ENCODE measurements around the gene C1orf210.
A peak's percentile ranks its signal among the peaks of the same experiment; 100 is the strongest.

Gene C1orf210

GRCh38 chr1:43285269-43285990 lies at the start of gene C1orf210:
Gene C1orf210, minus strand, starts transcription at chr1:43285581. Its CDS starts 2,311 bp downstream, at chr1:43283270.
- no peaks in the 10 kb centered on the region for H3K4me1 ChIP-seq (ENCODE audit: control insufficient read depth in 1 of 2, insufficient read depth in 2 of 2, low read length in 2 of 2)
- no peaks in the 10 kb centered on the region for H3K9me3 ChIP-seq (ENCODE audit: control insufficient read depth in 1 of 2, low read length in 2 of 2)
- no peaks in the 10 kb centered on the region for H3K27me3 ChIP-seq (ENCODE audit: low read depth, low read length)
- no peaks in the 10 kb centered on the region for H3K36me3 ChIP-seq (ENCODE audit: control insufficient read depth in 1 of 2, insufficient read depth in 2 of 2, low read length in 2 of 2)
- H3K27ac ChIP-seq (ENCODE audit: low read length): peak within 1 kb of the TSS; percentile 40
- peak within 1 kb of the TSS in 1 of 2 donors; percentile 49 for H3K4me3 ChIP-seq (ENCODE audit: low read depth in 1 of 2, low read length in 2 of 2)

- no peak overlapping the region for H3K4me3 ChIP-seq (ENCODE audit: low read depth in 1 of 2, low read length in 2 of 2)
- no peaks in the 10 kb centered on the region for H3K36me3 ChIP-seq (ENCODE audit: control insufficient read depth in 1 of 2, insufficient read depth in 2 of 2, low read length in 2 of 2)
- H3K4me1 ChIP-seq (ENCODE audit: control insufficient read depth in 1 of 2, insufficient read depth in 2 of 2, low read length in 2 of 2): peaks cover 0 to 10% of the 10 kb centered on the region in 2 donors
- H3K9me3 ChIP-seq (ENCODE audit: control insufficient read depth in 1 of 2, low read length in 2 of 2): no peaks in the 10 kb centered on the region
- no peaks in the 10 kb centered on the region for H3K27me3 ChIP-seq (ENCODE audit: low read depth, low read length)
- H3K27ac ChIP-seq (ENCODE audit: low read length): no peak overlapping the region
These were observed 49.2 kb upstream of the C1orf210 start for GRCh38 chr1:43334453-43335205.

GRCh38 chr1:43331688-43332087 lies 46.3 kb upstream of the C1orf210 start:
- Histone ChIP-seq H3K4me1 (ENCODE audit: control insufficient read depth in 1 of 2, insufficient read depth in 2 of 2, low read length in 2 of 2) (peaks cover 0 to 10% of the 10 kb centered on the region in 2 donors), H3K36me3 (ENCODE audit: control insufficient read depth in 1 of 2, insufficient read depth in 2 of 2, low read length in 2 of 2) (no peaks in the 10 kb centered on the region), H3K27me3 (ENCODE audit: low read depth, low read length) (no peaks in the 10 kb centered on the region), H3K9me3 (ENCODE audit: control insufficient read depth in 1 of 2, low read length in 2 of 2) (peaks cover 0 to 3% of the 10 kb centered on the region in 2 donors), H3K4me3 (ENCODE audit: low read depth in 1 of 2, low read length in 2 of 2) (no peak overlapping the region), H3K27ac (ENCODE audit: low read length) (no peak overlapping the region)

- Histone ChIP-seq H3K36me3 (ENCODE audit: control insufficient read depth in 1 of 2, insufficient read depth in 2 of 2, low read length in 2 of 2) (no peaks in the 10 kb centered on the region), H3K9me3 (ENCODE audit: control insufficient read depth in 1 of 2, low read length in 2 of 2) (peaks cover 3 to 4% of the 10 kb centered on the region in 2 donors), H3K4me1 (ENCODE audit: control insufficient read depth in 1 of 2, insufficient read depth in 2 of 2, low read length in 2 of 2) (peaks cover 0 to 10% of the 10 kb centered on the region in 2 donors), H3K27ac (ENCODE audit: low read length) (peak overlapping the region; percentile 34), H3K27me3 (ENCODE audit: low read depth, low read length) (no peaks in the 10 kb centered on the region), H3K4me3 (ENCODE audit: low read depth in 1 of 2, low read length in 2 of 2) (no peak overlapping the region)
These were observed 44.8 kb upstream of the C1orf210 start for GRCh38 chr1:43329995-43330751.

GRCh38 chr1:43327549-43328292 lies 42.3 kb upstream of the C1orf210 start:
- H3K36me3 ChIP-seq (ENCODE audit: control insufficient read depth in 1 of 2, insufficient read depth in 2 of 2, low read length in 2 of 2): no peaks in the 10 kb centered on the region

GRCh38 chr1:43325381-43325780 lies 40.0 kb upstream of the C1orf210 start:
- H3K4me1 ChIP-seq (ENCODE audit: control insufficient read depth in 1 of 2, insufficient read depth in 2 of 2, low read length in 2 of 2): peaks cover 0 to 7% of the 10 kb centered on the region in 2 donors
- no peaks in the 10 kb centered on the region for H3K27me3 ChIP-seq (ENCODE audit: low read depth, low read length)
- H3K9me3 ChIP-seq (ENCODE audit: control insufficient read depth in 1 of 2, low read length in 2 of 2): peaks cover 3 to 4% of the 10 kb centered on the region in 2 donors
- no peak overlapping the region for H3K4me3 ChIP-seq (ENCODE audit: low read depth in 1 of 2, low read length in 2 of 2)
- H3K27ac ChIP-seq (ENCODE audit: low read length): no peak overlapping the region
- no peaks in the 10 kb centered on the region for H3K36me3 ChIP-seq (ENCODE audit: control insufficient read depth in 1 of 2, insufficient read depth in 2 of 2, low read length in 2 of 2)

More at GRCh38 chr1:43327549-43328292, 42.3 kb upstream of the C1orf210 start:
- no peak overlapping the region for H3K4me3 ChIP-seq (ENCODE audit: low read depth in 1 of 2, low read length in 2 of 2)
- no peak overlapping the region for H3K27ac ChIP-seq (ENCODE audit: low read length)
- peaks cover 0 to 10% of the 10 kb centered on the region in 2 donors for H3K4me1 ChIP-seq (ENCODE audit: control insufficient read depth in 1 of 2, insufficient read depth in 2 of 2, low read length in 2 of 2)
- no peaks in the 10 kb centered on the region for H3K27me3 ChIP-seq (ENCODE audit: low read depth, low read length)
- H3K9me3 ChIP-seq (ENCODE audit: control insufficient read depth in 1 of 2, low read length in 2 of 2): peaks cover 3 to 4% of the 10 kb centered on the region in 2 donors

GRCh38 chr1:43324810-43325209 lies 39.4 kb upstream of the C1orf210 start:
- Histone ChIP-seq H3K4me3 (ENCODE audit: low read depth in 1 of 2, low read length in 2 of 2) (no peak overlapping the region), H3K27ac (ENCODE audit: low read length) (no peak overlapping the region), H3K27me3 (ENCODE audit: low read depth, low read length) (no peaks in the 10 kb centered on the region), H3K4me1 (ENCODE audit: control insufficient read depth in 1 of 2, insufficient read depth in 2 of 2, low read length in 2 of 2) (peaks cover 0 to under 1% of the 10 kb centered on the region in 2 donors), H3K9me3 (ENCODE audit: control insufficient read depth in 1 of 2, low read length in 2 of 2) (peaks cover 3 to 4% of the 10 kb centered on the region in 2 donors), H3K36me3 (ENCODE audit: control insufficient read depth in 1 of 2, insufficient read depth in 2 of 2, low read length in 2 of 2) (no peaks in the 10 kb centered on the region)

- H3K4me3 ChIP-seq (ENCODE audit: low read depth in 1 of 2, low read length in 2 of 2): no peak overlapping the region
- no peaks in the 10 kb centered on the region for H3K36me3 ChIP-seq (ENCODE audit: control insufficient read depth in 1 of 2, insufficient read depth in 2 of 2, low read length in 2 of 2)
- peaks cover 0 to 4% of the 10 kb centered on the region in 2 donors for H3K9me3 ChIP-seq (ENCODE audit: control insufficient read depth in 1 of 2, low read length in 2 of 2)
- H3K27me3 ChIP-seq (ENCODE audit: low read depth, low read length): no peaks in the 10 kb centered on the region
- H3K27ac ChIP-seq (ENCODE audit: low read length): no peak overlapping the region
- no peaks in the 10 kb centered on the region for H3K4me1 ChIP-seq (ENCODE audit: control insufficient read depth in 1 of 2, insufficient read depth in 2 of 2, low read length in 2 of 2)
These were observed 37.1 kb upstream of the C1orf210 start for GRCh38 chr1:43322506-43322905.

GRCh38 chr1:43321331-43321891 lies 36.0 kb upstream of the C1orf210 start:
- Histone ChIP-seq H3K36me3 (ENCODE audit: control insufficient read depth in 1 of 2, insufficient read depth in 2 of 2, low read length in 2 of 2) (no peaks in the 10 kb centered on the region), H3K4me1 (ENCODE audit: control insufficient read depth in 1 of 2, insufficient read depth in 2 of 2, low read length in 2 of 2) (no peaks in the 10 kb centered on the region), H3K9me3 (ENCODE audit: control insufficient read depth in 1 of 2, low read length in 2 of 2) (peaks cover 0 to 4% of the 10 kb centered on the region in 2 donors), H3K4me3 (ENCODE audit: low read depth in 1 of 2, low read length in 2 of 2) (no peak overlapping the region), H3K27ac (ENCODE audit: low read length) (no peak overlapping the region), H3K27me3 (ENCODE audit: low read depth, low read length) (no peaks in the 10 kb centered on the region)

- H3K4me3 ChIP-seq (ENCODE audit: low read depth in 1 of 2, low read length in 2 of 2): no peak overlapping the region
- no peaks in the 10 kb centered on the region for H3K9me3 ChIP-seq (ENCODE audit: control insufficient read depth in 1 of 2, low read length in 2 of 2)
- no peaks in the 10 kb centered on the region for H3K36me3 ChIP-seq (ENCODE audit: control insufficient read depth in 1 of 2, insufficient read depth in 2 of 2, low read length in 2 of 2)
- H3K27ac ChIP-seq (ENCODE audit: low read length): no peak overlapping the region
- H3K4me1 ChIP-seq (ENCODE audit: control insufficient read depth in 1 of 2, insufficient read depth in 2 of 2, low read length in 2 of 2): no peaks in the 10 kb centered on the region
- H3K27me3 ChIP-seq (ENCODE audit: low read depth, low read length): no peaks in the 10 kb centered on the region
These were observed 34.4 kb upstream of the C1orf210 start for GRCh38 chr1:43319766-43320165.

Data from muscle layer of duodenum (tissue), 2 donors.